Stimulated activated CD4-positive, alpha-beta T cell treated with anti-CD3 and anti-CD28 coated beads, Interleukin-15, amount 100 ng/mL, for 1 hour (primary cell): Measurements from ENCODE around the gene KCNE3.
A peak's percentile ranks its signal among the peaks of the same experiment; 100 is the strongest.

Experiments used
- DNase-seq, 2 donors: peaks; one replicate each; pipeline ENCODE4 v3.0.0-alpha.2; 2020; ENCODE audit warnings: low read depth in 1 of 2, low spot score in 1 of 2

KCNE3 gene, protein sequence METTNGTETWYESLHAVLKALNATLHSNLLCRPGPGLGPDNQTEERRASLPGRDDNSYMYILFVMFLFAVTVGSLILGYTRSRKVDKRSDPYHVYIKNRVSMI

DNA sequence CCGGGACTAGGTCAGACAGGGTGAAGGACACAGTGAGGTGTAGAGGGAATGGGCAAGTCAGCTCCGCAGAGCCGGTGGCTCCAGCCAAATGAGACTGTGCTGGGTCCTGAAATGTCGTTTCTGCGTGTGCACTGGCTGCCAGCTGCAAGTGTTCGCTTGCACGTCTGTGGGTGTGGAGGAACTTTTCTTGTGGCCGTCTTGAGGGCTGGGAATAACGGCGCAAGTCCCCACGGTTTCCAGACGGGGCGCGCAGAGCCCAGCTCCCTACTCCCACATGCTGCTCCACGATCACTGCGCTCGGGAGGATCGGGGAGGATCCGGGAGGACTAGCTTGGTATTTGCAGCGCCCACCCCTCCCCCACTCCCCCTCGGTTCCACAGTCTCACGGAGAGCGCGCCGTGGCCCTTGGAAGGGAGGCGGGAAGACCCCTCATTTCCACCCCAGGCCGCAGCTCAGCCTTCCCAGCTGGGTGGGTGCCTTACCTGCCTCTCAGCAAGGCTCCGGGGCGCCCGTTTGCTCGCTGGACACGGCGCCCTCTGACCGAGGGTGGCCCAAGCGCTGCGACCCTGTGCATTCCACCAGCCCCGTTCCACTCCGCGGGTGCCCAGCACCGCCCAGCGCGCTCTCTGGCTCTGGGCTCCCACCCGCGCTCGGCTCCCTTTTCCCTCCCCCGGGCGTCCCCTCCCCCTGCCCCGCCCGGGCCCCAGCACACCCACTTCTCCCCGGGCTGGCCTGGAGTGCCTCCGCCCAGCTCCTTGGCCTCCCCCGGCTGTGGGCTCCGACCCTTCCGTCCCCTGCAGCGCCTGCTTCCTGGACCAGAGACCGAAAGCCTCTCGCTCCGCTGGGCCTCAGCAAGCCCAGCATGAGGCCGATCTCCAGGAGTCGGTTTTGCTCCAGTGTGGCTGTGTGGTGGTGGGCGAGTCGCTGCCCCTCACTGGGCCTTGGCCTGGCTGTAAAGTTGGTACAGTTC is at the start of gene KCNE3:
KCNE3 (minus strand) TSS at position 634 of the 970 bp plus-strand sequence. CDS start 9,986 bp downstream, outside the sequence.
- DNase-seq, result no peak

DNA sequence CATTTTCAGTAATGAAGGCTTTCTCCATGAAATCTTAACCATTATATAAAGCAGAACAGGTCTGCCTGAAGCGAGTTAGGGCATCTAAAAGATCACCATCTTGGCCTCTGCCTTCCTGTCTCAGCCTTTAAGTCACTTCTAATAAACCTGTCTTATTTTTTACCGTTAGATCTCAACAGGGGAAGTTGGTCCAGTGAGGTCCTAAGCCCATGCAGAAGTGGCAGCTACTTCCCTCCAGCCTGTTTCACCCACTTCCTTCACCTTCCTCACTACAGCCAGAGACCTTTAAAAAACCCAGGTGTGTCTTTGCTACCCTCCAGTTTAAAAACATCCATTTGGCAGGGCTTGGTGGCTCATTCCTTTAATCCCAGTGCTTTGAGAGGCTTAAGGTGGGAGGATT is 40.2 kb upstream of the KCNE3 start:
- no peak for DNase-seq

DNA sequence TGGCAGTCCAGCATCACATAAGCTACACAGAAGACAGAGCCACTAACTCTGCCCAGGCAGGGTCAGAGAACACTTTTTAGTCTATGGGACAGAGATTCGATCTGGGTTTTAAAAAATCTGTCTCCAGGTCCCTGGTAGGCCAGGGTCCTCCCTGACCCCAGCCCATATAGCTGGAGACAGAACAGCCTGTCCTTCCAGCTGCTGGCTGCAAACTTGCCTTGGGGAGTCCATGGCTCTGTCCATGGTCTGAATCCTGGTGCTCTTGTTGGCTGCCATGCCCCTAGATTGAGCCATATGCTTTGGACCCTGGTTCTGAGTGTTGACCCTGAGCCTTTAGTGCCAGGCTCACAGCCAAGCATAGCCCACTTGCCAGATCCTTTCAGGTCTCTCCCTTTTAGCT is 39.5 kb upstream of the KCNE3 start:
- DNase-seq, result no peak

DNA sequence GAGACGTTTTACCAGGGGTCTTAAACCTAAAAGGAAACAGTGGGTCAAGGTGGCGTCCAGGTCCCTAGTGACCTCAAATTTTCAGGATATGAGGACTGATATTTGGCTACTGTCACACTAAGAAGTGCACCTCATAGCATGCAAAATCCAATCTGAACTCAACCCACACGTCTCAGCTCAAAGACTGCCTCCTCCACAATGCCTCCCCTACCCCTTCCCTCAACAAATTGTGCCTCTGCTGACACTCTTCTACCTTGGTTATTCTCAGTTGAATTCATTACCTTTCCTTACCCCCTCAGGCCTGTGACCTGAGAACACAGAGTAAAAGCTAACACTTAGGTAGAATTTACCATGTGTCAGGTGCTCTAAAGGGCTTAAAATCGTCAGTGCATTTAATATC is 38.6 kb upstream of the KCNE3 start:
- no peak for DNase-seq

DNA sequence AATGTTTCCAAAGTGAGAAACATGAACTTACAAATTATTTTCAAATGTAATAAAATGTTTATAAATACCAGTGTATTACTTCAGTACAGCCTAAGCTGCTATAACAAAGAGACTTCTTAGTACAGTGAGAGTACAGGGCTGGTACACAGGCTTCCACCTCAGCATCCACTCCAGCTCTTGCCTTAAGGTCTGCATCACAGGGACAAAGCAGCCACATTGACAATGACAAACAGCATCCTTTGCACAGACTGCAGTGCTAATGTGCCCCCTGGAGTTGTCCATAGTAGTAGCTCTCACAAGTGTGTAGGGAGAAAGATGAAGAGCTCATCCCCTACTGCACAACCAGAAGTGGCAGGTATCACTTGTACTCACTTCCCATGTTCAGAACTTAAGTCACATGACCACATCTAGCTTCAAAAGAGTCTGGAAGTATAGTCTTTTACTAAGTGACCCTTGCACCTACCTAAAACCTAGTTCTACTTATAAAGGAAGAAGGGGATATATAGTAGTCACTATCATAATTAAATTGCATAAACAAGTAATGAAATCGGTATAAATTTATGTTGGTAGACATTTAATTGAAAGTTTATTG is 36.8 kb upstream of the KCNE3 start:
- no peak for DNase-seq

DNA sequence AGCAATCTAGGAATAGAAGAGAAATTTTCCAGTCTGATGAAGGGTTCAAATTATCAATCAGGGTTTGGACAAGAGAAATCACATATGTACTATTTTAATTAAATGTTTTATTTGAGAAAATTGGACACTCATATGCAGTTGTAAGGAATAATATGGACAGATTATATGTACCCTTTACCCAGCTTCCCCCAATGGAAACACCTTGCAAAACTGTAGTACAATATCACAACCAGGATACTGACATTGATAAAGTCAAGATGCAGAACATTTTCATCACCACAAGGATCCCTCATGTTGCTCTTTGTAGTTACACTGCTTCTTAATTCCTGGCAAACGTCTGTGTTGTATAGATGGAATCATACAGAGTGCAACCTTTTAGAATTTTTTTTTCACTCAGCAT is 27.6 kb upstream of the KCNE3 start:
- no peak for DNase-seq

DNA sequence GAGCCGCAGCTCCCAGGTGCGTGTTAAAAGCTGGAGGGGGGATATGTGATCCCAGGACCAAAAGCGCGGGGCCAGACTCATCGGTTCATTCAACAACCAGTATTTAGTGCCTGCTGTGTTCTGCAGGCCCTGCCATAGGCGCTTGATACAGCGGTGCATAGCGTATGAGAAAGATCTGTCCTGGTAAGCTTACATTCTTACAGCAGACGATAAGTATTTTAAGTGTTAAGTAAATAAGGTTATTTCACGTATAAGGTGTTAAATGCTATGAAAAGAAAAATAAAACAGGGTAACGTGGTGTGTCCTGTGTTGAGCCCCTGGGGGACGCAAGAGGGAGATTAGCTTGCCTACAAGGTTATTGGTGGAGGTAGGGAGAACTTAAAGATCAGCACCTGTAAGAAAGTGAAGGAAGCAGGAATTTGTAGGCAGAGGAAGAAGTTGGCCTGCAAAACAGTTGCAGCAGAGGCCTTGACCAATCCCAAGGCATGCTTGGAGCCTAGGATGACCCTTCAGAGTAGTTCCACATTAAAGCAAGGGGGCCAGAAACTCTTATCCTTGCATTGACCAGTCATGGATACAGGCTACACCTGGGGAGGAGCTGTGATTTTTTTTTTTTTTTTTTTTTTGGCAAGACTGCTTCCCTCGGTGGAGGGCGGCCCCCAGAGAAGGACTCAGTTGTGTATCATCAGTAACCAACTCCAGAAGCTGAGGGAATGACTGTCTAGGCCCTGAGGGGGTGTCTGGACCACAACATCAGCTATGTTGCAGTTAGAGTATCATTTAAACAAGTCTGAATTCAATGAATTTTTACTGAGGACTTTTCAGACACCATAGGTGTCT is 26.7 kb upstream of the KCNE3 start:
- no peak for DNase-seq

DNA sequence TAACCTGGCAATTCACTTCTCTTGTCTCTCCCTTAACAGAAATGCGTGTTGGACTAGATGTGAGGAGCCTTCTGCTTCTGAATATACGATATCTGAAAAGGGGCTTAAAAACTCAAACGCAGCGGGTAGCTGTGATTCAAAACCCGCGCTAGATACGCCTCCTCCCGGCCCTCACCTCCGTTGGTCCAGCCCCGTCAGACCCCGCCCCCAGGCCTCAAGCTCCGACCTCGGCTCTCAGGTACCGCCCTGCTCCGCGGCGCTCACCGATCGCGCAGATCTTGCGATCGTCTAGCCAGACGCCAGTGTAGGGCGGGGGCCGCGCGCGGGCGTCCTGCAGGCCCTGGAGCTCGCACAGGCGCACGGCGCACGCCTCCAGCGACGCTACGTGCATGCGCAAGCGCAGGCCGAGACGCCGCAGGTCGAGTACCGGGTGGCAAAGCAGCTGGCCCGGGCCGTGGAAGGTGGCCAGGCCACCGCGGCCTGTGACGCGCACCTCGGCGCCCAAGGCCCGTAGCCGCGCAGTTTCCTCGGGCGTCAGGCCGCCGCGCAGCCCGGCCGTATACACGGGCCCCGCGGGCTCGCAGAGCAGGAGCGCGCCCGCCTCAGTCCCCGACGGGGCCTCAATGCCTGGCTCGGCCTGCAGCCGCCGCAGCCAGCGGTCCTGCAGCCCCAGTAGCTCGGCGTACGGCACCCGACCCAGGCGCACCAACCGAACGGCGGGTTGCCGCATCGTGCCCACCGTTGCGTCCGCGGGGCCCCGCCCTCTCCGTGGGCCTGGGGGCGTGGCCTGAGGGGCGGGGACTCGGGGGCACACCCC is 25.8 kb upstream of the KCNE3 start, which contains the start of gene LIPT2:
LIPT2 (minus strand) TSS at position 751 of the 817 bp plus-strand sequence; CDS start at position 730, 21 bp downstream.
- peak; percentile 95 for DNase-seq

DNA sequence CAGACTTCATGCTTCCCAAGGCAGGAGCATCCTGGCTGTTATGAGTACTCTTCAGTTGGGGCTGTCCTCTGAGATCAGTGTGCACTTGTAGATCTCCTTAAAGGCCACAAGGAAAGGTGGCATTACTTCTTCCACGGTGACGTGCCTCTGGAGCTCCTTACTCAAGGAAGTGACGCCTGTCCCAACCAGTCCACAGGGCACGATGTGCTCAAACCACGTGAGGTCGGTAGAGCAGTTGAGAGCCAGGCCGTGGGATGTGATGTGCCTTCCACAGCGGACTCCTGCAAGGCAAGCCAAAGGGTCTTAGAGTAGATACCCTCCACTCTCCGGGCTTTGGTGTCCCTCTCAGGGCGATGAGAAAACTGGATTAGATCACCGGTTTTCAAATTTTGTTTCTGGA is 24.7 kb upstream of the KCNE3 start:
- no peak for DNase-seq

DNA sequence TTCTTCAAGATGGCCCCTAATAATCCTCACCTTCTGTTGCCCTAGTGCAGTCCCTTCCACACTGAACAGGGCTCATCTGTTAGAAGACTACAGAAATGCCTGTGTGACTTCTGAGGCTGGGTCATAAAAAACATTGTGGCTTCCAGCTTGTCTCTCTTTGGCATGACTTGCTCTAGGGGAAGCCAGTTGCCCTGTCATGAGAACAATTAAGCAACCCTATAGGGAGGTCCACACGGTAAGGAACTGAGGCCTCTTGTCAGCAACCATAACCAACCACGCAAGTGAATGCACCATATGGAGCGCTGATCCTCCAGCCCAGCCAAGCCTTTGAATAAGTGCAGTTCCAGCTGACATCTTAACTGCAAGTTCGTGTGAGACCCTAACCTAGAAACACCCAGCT is 23.6 kb upstream of the KCNE3 start:
- DNase-seq, result no peak

DNA sequence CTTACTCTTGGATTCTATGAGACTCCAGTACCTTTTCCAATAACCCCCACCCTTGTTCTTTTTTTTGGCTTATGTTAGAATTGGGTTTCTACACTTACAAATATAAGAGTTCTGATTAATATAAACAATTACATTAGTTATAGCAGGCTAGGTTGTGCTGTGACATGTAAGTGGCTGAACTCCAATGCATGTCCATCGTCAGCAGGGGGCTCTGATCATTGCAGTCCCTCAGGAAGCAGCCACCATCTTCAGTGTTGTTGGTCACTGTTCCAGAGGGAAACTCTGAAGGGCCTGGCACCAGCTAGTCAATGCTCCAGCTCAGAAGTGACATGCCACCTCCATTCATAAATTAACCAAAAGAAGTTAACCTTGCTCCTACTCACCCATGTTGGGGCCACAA is 20.5 kb upstream of the KCNE3 start:
- DNase-seq, result no peak

DNA sequence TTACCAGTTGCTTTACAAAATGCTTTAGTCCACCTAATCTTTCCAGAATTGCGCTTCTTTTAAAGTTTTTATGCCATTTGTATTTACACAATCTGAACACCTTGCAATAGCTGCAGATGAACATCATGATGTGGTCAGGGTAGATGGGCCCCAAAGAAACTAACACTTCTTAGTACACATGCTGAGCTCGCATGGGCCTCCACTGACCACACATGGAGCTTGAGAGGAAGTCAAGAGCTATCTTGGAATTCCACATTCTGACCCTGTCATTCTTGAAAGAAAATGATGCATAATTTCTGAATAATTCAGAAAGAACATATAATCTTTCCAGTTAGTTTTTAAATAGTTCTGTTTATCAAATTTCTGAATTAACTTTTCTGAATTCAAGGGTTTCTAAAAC is 18.5 kb upstream of the KCNE3 start:
- no peak for DNase-seq

DNA sequence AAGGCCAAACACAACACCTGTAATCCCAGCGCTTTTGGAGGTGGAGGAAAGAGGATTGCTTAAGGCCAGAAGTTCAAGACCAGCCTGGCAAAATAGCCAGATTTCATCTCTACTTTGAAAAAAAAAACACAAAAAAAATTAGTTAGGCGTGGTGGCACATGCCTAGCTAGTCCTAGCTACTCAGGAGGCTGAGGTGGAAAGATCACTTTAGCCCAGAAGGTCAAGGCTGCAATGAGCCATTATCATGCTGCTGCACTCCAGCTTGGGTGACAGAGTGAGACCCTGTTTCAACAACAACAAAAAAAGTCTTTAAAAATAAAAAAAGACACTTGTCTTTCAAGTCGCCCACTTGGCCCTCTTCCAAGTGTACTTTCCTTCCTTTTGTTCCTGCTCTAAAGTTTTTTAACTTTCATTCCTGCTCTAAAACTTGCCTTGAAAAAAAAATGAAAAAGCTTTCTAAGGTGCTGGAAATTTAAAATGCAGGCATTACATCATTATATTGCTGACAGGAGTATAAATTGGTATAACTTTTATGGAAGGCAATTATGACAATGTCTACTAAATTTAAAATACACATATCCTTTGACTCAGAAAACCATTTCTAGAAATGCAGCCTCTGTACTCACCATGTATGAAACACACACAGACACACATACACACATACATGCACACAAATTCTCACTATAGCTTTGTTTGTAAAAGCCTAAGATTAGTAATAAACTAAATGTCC is 13.5 kb upstream of the KCNE3 start:
- DNase-seq, result no peak

DNA sequence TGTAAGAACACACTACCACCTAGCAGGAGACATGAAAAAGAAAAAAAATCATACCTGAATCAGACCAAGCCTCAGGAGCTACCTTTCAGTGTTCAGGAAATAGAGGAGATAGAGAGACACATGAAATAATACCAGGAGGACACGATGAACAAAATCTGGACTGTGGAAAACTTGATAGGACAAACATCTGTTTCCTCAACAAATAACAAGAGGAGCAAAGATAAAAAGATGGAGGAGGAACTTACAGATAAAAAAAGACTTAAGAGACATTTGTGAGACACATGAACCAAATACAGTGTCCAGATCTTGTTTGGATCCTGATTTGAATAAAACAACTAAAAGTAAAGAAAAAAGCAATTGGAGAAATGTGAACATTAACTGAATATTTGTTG is 12.4 kb upstream of the KCNE3 start:
- DNase-seq, result no peak

DNA sequence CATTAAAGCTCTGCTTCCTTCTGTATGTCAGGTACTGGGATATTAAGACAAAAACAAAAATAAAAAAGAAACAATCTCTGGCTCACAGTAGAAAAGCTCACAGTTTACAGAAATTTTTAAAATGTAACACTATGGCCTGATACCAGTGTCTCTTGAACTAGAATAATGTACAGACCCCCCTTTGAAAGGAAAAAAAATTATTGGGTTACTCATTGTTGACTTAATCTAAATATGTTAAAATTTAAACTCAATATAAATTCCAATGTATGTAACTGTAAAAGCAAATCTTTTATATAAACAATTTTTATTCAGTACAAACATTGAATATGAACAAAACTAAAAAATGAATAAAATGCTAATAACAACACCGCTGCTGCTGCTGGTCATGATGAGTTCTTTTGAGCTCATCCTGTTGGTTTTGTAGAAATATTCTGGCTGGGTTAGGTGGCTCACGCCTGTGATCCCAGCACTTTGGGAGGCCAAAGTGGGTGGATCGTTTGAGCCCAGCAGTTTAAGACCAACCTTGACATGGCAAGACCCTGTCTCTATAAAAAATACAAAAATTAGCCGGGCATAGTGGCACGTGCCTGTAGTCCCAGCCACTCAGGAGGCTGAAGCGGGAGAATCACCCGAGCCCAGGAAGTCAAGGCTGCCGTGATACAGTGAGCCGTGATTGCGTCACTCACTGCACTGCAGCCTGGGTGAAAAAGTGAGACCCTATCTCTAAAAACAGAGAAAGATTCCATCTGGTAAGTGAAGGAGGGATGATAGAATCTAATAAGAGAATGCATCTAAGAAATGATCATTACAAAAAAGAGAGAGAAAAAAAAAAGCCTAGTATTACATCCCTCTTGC is 11.8 kb upstream of the KCNE3 start:
- DNase-seq, result no peak

DNA sequence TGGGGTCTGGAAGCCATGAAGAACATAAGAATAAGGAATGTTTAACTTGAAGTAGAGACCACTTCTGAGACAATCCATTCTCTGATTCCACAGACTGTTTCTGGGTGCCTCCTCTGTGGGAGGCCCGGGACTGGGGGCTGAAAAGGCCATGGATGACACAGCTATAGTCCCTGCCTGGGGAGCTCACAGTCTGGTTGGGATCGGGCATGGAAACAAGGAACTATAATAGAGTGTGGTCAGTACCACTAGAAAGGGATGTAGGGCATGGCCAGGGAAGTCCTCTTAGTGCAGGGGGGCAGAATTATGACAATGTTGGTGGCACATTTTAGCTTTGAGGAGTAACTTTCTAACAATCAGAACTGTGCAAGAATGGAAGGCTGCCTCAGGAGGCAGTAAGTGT is 9.2 kb upstream of the KCNE3 start:
- DNase-seq, result no peak

DNA sequence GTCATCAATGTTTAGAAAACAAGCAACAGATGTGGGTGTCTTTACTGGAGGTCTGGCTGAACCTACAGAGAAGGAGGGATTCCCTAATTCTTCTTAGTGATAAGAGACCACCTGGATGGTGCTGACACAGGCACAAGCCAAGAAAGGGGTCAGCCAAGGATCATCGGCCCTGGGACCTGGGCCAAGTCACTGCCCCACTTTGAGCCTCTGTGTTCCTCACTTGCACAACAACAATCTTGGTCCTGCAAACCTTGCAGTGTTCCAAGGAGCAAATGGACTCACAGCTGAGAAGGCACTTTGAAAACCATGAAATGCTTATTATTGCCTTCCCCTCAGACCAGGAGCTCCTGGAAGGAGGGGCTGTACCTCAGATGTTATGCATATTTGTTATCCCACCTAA is 7.0 kb upstream of the KCNE3 start:
- DNase-seq, result no peak

DNA sequence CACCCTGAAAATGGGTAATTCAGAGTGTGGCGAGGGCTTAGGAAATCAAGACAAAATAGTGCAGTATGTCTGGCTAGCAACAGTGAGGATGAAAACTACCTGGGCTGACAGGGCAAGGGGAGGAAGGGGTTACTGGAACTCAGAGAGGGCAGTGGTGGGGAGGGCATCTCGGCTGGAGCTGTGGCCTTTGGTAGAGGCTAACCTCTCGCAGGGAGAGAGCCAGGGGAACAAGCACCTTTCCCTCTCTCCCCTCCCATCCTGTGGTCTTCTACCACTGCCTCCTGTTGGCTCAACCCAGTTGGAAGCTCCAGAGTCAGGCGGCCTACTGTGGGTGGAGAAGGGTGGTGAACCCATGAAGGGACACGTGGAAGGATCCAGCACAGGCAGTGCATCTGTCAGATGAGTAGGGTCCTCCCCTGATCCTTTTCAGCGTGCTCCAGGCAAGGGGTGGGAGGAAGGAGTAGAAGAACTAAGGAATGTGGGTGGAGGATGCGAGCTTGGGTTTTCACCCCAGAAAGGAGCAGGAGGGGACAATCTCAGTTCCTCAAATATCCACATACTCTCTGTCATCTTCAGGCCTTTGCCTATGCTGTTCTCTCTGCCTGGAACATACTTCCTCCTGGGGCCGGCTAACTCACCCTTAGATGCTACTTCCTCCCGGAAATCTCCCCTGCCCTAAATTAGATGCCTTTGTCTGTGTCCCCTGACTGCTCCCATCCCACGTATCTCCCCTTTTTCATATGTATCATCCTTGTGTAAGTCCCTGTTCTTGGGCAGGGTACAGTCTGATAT is 6.2 kb upstream of the KCNE3 start:
- DNase-seq, result no peak
